Measurements from ENCODE around the gene KRT85. TPM values are rescaled to one million over a fixed set of nuclear protein-coding genes. Genes with fewer than 3 reads are reported as not detected.

Gene KRT85
- total and polyA plus RNA-seq, 10 of the 15 experiments (the other 5 are each of a cell fraction or from before 2014, with no cell fraction given) = 0.05 to 0.18 (median 0.11) TPM; not detected in 6

DNA sequence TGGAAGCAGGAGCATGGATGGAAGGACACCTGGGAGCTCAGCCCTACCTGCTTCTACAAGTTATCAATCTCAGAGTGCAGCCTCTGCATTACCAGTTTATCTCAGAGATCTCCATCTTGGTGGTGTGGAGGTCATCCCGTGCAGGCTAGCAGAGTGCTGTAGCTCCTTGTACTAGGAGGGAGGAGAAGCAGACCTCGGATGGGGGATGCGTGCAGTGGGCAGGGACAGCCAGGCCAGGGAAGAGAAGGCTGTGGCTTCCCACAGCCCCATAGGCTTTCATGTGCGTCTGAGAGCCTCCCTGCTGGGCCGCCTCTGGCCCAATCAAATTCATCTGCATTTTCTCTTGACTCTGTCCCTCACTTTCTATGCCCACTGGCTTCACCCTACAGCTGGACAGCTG lies 47.7 kb upstream of the KRT85 start (continued):
- TF ChIP-seq ZNF207 (IDR thresholded peaks at IDR 0.05; ENCODE audit: borderline replicate concordance) (no peak), EED (IDR thresholded peaks at IDR 0.05; ENCODE audit: low read depth) (no peak), CEBPB (IDR thresholded peaks at IDR 0.05; ENCODE audit: borderline replicate concordance in 1 of 2, low read depth in 2 of 2, low read length in 2 of 2) (no peak), YBX1 (IDR thresholded peaks at IDR 0.05) (no peak), PAX5 (IDR thresholded peaks at IDR 0.05; ENCODE audit: borderline replicate concordance, low read depth, low read length) (no peak)
- TF ChIP-seq, protein P1, sequence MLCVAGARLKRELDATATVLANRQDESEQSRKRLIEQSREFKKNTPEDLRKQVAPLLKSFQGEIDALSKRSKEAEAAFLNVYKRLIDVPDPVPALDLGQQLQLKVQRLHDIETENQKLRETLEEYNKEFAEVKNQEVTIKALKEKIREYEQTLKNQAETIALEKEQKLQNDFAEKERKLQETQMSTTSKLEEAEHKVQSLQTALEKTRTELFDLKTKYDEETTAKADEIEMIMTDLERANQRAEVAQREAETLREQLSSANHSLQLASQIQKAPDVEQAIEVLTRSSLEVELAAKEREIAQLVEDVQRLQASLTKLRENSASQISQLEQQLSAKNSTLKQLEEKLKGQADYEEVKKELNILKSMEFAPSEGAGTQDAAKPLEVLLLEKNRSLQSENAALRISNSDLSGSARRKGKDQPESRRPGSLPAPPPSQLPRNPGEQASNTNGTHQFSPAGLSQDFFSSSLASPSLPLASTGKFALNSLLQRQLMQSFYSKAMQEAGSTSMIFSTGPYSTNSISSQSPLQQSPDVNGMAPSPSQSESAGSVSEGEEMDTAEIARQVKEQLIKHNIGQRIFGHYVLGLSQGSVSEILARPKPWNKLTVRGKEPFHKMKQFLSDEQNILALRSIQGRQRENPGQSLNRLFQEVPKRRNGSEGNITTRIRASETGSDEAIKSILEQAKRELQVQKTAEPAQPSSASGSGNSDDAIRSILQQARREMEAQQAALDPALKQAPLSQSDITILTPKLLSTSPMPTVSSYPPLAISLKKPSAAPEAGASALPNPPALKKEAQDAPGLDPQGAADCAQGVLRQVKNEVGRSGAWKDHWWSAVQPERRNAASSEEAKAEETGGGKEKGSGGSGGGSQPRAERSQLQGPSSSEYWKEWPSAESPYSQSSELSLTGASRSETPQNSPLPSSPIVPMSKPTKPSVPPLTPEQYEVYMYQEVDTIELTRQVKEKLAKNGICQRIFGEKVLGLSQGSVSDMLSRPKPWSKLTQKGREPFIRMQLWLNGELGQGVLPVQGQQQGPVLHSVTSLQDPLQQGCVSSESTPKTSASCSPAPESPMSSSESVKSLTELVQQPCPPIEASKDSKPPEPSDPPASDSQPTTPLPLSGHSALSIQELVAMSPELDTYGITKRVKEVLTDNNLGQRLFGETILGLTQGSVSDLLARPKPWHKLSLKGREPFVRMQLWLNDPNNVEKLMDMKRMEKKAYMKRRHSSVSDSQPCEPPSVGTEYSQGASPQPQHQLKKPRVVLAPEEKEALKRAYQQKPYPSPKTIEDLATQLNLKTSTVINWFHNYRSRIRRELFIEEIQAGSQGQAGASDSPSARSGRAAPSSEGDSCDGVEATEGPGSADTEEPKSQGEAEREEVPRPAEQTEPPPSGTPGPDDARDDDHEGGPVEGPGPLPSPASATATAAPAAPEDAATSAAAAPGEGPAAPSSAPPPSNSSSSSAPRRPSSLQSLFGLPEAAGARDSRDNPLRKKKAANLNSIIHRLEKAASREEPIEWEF (IDR thresholded peaks at IDR 0.05; ENCODE audit: insufficient replicate concordance, low read depth, low read length) = no peak

DNA sequence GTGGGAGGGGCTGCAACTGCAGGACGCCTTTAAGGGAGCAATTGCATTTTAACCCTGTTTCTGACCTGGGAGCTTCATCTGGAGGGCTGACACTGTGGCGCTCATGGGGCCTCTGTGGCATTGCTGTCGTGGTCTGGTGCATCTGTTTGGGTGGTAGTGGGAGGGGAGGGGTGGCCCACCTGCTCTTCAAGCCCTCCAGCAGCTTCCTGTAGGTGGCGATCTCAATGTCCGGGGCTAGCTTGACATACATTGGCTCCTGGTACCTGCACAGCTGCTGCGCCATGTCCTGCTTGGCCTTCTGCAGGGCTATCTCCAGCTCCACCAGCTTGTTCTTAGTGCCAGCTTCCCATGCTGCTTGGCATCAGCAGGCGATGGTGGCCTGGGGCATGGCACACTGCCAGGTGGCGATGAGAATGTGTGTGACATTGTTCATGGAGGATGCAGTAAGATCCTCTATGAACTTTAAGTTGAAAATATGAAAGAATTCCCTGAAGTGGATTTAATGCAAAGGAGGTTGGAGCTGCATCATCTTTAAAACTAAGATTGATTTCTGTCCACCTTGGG lies 46.6 kb upstream of the KRT85 start:
- Histone ChIP-seq H3K9ac (ENCODE audit: control insufficient read depth, insufficient read depth, low read length) (no peak overlapping the region), H4K20me1 (ENCODE audit: control insufficient read depth, insufficient read depth) (no peaks in the 10 kb centered on the region), H3K9me3 (replicated peaks; ENCODE audit: control insufficient read depth, insufficient read depth, low read length) (no peaks in the 10 kb centered on the region), H3K27me3 (replicated peaks in 1 of 2; ENCODE audit: control insufficient read depth in 2 of 2, insufficient read depth in 2 of 2, low read length in 1 of 2) (no peaks in the 10 kb centered on the region; a peak in 1 of 4 replicates), H3K4me3 (no peak overlapping the region), H3K36me3 (ENCODE audit: control insufficient read depth in 2 of 2, insufficient read depth in 2 of 2, low read length in 1 of 2) (no peaks in the 10 kb centered on the region), H3K4me2 (ENCODE audit: control insufficient read depth, insufficient read depth) (no peak overlapping the region), H3K4me1 (ENCODE audit: control insufficient read depth, insufficient read depth, low read length) (no peaks in the 10 kb centered on the region), H3K79me2 (ENCODE audit: control insufficient read depth, insufficient read depth, low read length) (no peaks in the 10 kb centered on the region), H3K27ac (ENCODE audit: control insufficient read depth, insufficient read depth) (no peak overlapping the region), H2AFZ (ENCODE audit: control insufficient read depth, low read depth, low read length) (no peak overlapping the region)
- SMC1A ChIA-PET (ENCODE audit: uncharacterized antibody, unreplicated experiment) = interaction anchor here (1.0 kb wide), 1 partner anchor 14 kb away, joined by 4 read pairs; no protein-coding TSS in a partner anchor
- intact Hi-C loops (cut with micrococcal nuclease; ENCODE audit: unreplicated experiment) (no loop called here), in situ Hi-C loops (cut with MboI) (no loop called here)
- ATAC-seq = no peak
- no TSS peak for BruUV-seq (replicated peaks)
- CTCF ChIA-PET = interaction anchor here (1.1 kb wide), 1 partner anchor 33 kb away, joined by 3 read pairs; no protein-coding TSS in a partner anchor
- POLR2A ChIA-PET = no interaction called here
- RAD21 ChIA-PET (ENCODE audit: unreplicated experiment) = no interaction called here
- 22% methylated on average over 8 of the region's 8 CpGs for WGBS (ENCODE audit: insufficient coverage, insufficient replicate concordance, low lambda C conversion rate, missing lambda C conversion rate)
- no peak for DNase-seq (ENCODE audit: low read depth, low spot score)
- no peak for FAIRE-seq
- TF ChIP-seq GATAD2B (conservative IDR thresholded peaks at IDR 0.05; ENCODE audit: low read depth) = no peak
- TF ChIP-seq NR2F1 (conservative IDR thresholded peaks at IDR 0.05) = no peak
- no peak for TF ChIP-seq RCOR1 (conservative IDR thresholded peaks at IDR 0.05; ENCODE audit: low read depth, low read length)
- TF ChIP-seq, protein P2, sequence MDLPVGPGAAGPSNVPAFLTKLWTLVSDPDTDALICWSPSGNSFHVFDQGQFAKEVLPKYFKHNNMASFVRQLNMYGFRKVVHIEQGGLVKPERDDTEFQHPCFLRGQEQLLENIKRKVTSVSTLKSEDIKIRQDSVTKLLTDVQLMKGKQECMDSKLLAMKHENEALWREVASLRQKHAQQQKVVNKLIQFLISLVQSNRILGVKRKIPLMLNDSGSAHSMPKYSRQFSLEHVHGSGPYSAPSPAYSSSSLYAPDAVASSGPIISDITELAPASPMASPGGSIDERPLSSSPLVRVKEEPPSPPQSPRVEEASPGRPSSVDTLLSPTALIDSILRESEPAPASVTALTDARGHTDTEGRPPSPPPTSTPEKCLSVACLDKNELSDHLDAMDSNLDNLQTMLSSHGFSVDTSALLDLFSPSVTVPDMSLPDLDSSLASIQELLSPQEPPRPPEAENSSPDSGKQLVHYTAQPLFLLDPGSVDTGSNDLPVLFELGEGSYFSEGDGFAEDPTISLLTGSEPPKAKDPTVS (IDR thresholded peaks at IDR 0.05; ENCODE audit: low read depth, low read length) = no peak
- no peak for TF ChIP-seq IKZF2 (IDR thresholded peaks at IDR 0.05)
- TF ChIP-seq EP300 (IDR thresholded peaks at IDR 0.05; ENCODE audit: borderline replicate concordance in 1 of 2, control insufficient read depth in 1 of 2, low read depth in 2 of 2, low read length in 2 of 2) = no peak
- TF ChIP-seq PML (IDR thresholded peaks at IDR 0.05; ENCODE audit: low read length) = no peak
- TF ChIP-seq NFIC (IDR thresholded peaks at IDR 0.05; ENCODE audit: low read depth, low read length) = no peak
- TF ChIP-seq CEBPB (IDR thresholded peaks at IDR 0.05; ENCODE audit: borderline replicate concordance in 1 of 2, low read depth in 2 of 2, low read length in 2 of 2) = no peak
- TF ChIP-seq RBBP5 (conservative IDR thresholded peaks at IDR 0.05) = no peak
- TF ChIP-seq, protein P3, sequence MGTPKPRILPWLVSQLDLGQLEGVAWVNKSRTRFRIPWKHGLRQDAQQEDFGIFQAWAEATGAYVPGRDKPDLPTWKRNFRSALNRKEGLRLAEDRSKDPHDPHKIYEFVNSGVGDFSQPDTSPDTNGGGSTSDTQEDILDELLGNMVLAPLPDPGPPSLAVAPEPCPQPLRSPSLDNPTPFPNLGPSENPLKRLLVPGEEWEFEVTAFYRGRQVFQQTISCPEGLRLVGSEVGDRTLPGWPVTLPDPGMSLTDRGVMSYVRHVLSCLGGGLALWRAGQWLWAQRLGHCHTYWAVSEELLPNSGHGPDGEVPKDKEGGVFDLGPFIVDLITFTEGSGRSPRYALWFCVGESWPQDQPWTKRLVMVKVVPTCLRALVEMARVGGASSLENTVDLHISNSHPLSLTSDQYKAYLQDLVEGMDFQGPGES (IDR thresholded peaks at IDR 0.05) = no peak
